Astrocyte of the spinal cord (primary cell): Measurements from ENCODE around the gene SLC35C1.

Experiments
- DNase-seq: peaks from one replicate; pipeline ENCODE4 v3.0.0; 2011; ENCODE audit warnings: low read depth, low spot score
- H3K4me3 ChIP-seq: 2 replicates; pipeline ENCODE4 v1.5.1; 2011; ENCODE audit warnings: low read depth, mild to moderate bottlenecking, low read length, moderate library complexity
- in situ Hi-C: cut with HindIII; loops from 2 replicates; pipeline ENCODE4 v1.10.0; 2017; ENCODE audit warnings: low sequenced_read_pairs
- TF ChIP-seq, protein P1 (sequence below): IDR thresholded peaks from 2 replicates; pipeline ENCODE4 v1.5.1; 2012; ENCODE audit warnings: low read depth, mild to moderate bottlenecking, low read length, inconsistent platforms

SLC35C1 gene

DNA sequence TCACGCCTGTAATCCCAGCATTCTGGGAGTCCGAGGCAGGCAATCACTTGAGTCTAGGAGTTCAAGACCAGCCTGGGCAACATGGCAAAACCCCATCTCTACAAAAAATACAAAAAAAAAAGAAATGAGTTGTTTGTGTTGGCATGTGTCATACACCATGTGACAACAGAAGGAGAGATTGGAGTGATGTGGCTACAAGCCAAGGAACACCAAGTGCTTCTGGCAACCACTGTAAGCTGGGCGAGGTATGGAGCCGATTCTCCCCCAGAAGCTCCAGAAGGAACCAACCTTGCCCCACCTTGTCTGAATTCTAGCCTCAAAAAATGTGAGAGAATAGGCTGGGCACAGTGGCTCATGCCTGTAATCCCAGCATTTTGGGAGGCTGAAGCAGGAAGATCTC is 39.1 kb upstream of the SLC35C1 start:
- no peak overlapping the region for H3K4me3 ChIP-seq
- TF ChIP-seq, protein P1, sequence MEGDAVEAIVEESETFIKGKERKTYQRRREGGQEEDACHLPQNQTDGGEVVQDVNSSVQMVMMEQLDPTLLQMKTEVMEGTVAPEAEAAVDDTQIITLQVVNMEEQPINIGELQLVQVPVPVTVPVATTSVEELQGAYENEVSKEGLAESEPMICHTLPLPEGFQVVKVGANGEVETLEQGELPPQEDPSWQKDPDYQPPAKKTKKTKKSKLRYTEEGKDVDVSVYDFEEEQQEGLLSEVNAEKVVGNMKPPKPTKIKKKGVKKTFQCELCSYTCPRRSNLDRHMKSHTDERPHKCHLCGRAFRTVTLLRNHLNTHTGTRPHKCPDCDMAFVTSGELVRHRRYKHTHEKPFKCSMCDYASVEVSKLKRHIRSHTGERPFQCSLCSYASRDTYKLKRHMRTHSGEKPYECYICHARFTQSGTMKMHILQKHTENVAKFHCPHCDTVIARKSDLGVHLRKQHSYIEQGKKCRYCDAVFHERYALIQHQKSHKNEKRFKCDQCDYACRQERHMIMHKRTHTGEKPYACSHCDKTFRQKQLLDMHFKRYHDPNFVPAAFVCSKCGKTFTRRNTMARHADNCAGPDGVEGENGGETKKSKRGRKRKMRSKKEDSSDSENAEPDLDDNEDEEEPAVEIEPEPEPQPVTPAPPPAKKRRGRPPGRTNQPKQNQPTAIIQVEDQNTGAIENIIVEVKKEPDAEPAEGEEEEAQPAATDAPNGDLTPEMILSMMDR, result no peak
- in situ Hi-C loops, result no loop called here
- no peak for DNase-seq

- no peak overlapping the region for H3K4me3 ChIP-seq
- no peak for DNase-seq
- in situ Hi-C loops, result no loop called here
- TF ChIP-seq, protein P1, result no peak
Observed at GRCh38 chr11:45766469-45766868, 38.5 kb upstream of the SLC35C1 start.

DNA sequence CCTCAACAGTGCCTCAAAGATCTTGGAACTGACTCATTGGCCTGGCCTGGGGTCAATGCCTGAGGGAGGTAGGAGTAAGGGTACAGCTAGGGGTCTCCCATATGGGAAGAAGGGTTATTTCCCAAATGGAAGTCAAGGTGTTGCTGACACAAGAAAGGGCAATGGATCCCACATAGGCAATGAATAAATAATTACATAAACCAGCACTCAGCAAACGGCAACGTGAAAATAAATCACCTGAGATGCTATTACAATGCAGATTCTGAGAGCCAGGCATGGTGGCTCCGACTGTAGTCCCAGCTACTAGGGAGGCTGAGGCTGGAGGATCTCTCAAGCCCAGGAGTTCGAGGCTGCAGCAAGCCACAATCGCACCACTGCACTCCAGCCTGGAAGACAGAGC is 36.5 kb upstream of the SLC35C1 start:
- in situ Hi-C loops, result no loop called here
- TF ChIP-seq, protein P1, result no peak
- H3K4me3 ChIP-seq, result no peak overlapping the region
- DNase-seq, result no peak

DNA sequence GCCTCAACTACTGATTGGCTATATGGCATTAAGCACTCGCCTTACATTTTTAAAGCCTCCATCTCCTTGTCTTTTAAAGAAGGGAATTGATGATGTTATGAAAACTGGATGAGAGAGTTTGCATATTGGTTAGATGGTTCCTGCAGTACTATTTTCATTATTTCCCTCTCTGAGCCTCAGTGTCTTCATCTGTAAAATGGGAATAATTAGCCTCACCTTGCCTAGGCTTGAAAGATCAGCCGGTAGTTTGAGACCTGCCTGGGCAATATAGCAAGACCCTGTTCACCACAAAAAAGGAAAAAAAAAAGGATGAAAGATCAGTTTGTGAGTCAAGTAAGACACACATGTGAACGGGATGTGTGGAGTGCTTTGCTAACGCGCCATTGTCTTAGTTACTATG is 35.0 kb upstream of the SLC35C1 start:
- in situ Hi-C loops, result no loop called here

GRCh38 chr11:45771193-45771565 is 33.8 kb upstream of the SLC35C1 start:
- H3K4me3 ChIP-seq, result peak overlapping the region; percentile 46
- in situ Hi-C loops, result no loop called here
- DNase-seq, result peak; percentile 37
- TF ChIP-seq, protein P1, result peak; percentile 95

More for the DNA sequence above, 35.0 kb upstream of the SLC35C1 start:
- TF ChIP-seq, protein P1, result no peak
- no peak overlapping the region for H3K4me3 ChIP-seq
- DNase-seq, result no peak

DNA sequence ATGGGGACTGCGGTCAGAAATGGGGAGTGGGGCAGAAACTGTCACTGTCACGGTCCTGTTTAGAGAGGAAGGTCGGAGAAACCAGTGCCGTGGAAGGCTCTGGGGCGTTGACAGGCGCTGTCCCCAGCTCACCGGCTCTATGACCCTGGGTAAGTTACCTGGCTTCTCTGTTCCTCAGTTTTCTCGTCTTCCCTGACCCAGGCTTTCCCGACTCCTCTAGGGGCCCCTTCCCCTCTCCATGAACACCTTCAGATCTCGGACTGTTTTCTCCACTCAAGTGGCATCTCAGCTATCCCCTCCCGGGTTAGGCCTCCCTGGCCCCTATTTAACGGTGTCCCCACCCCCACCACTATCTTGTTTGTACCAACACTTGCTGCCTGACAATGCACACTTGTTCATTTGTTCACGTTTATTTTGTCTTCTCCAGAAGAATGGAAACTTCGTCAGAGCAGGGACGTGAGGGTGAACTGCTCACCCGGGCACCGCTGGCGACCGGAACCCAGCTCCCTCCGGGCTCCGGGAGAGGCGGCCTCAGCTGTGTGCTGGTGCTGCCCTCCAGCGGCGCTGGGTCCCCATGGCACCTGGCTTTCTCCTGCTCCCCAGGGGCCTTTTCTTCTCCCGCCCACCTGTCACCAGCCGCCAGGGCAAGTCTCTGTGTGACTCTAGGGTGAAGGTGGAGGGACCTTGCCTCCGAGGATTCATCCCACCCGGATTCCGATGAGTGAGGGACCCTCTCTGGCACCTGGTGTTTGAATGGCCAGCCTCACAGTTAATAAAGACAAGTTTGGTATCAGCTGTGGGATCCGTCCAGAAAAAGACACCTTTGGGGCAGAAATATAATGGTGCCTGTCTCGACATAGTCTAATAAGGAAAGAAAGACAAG is 33.1 kb upstream of the SLC35C1 start:
- DNase-seq, result peak; percentile 74
- peak overlapping the region; percentile 46 for H3K4me3 ChIP-seq
- TF ChIP-seq, protein P1, result peak; percentile 95
- in situ Hi-C loops, result no loop called here

DNA sequence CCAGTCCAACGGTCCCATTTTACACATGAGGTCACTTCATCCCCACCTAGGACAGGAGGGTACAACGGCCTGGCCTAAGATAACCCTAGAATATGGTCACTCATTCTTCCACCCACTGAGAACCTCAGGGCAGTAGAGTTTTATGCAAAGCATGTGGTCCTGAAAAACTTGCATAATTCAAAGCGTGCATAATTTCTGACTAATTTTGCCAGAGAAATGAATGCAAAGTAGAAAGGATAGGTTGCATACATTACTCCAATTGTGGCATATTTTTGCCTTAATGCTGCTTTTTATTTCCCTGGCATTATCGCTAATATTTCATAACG is 32.5 kb upstream of the SLC35C1 start:
- H3K4me3 ChIP-seq, result no peak overlapping the region
- in situ Hi-C loops, result no loop called here
- TF ChIP-seq, protein P1, result no peak
- no peak for DNase-seq
